Measurements from ENCODE around the gene DNAH1. TPM values are rescaled to one million over a fixed set of nuclear protein-coding genes. Genes with fewer than 3 reads are reported as not detected.

The DNAH1 gene
- total RNA-seq, 1 experiment from 2014 or later, result 5.5 TPM

- Histone ChIP-seq H3K27ac (ENCODE audit: low read depth, low read length) (no peak overlapping the region), H3K4me3 (replicated peaks in 1 of 2; ENCODE audit: low read depth in 1 of 2, low read length in 2 of 2) (no peak overlapping the region), H3K9me3 (ENCODE audit: control insufficient read depth in 1 of 2, insufficient read depth in 1 of 2, low read depth in 1 of 2, low read length in 2 of 2) (no peaks in the 10 kb centered on the region), H3K4me1 (ENCODE audit: control insufficient read depth in 1 of 2, insufficient read depth in 2 of 2, low read length in 2 of 2) (no peaks in the 10 kb centered on the region), H3K79me2 (ENCODE audit: insufficient read depth, low read length) (no peaks in the 10 kb centered on the region), H3K9ac (ENCODE audit: low read length) (no peak overlapping the region), H3K9me2 (ENCODE audit: insufficient read depth) (no peaks in the 10 kb centered on the region), H3K27me3 (ENCODE audit: insufficient read depth, low read length) (no peaks in the 10 kb centered on the region), H3K36me3 (ENCODE audit: control insufficient read depth in 1 of 2, insufficient read depth in 2 of 2, low read length in 2 of 2) (no peaks in the 10 kb centered on the region), H3K4me2 (ENCODE audit: low read length) (no peak overlapping the region), H4K20me1 (ENCODE audit: insufficient read depth) (no peaks in the 10 kb centered on the region), H2AFZ (ENCODE audit: low read depth, low read length, poor library complexity, severe bottlenecking) (no peak overlapping the region)
- ChIA-PET CTCF (no interaction called here), RAD21 (ENCODE audit: low non-redundant PET in 1 of 2, low total read pairs in 2 of 2, uncharacterized antibody in 2 of 2, unreplicated experiment in 2 of 2) (no interaction called here), POLR2A (no interaction called here)
- DNase-seq (ENCODE audit: low read depth, low spot score) (no peak), ATAC-seq (no peak)
- TF ChIP-seq CBX3 (IDR thresholded peaks at IDR 0.05; ENCODE audit: low read depth) (no peak), CEBPB (IDR thresholded peaks at IDR 0.05; ENCODE audit: low read depth) (no peak), EZH2 (IDR thresholded peaks at IDR 0.05) (no peak), SIN3A (IDR thresholded peaks at IDR 0.05; ENCODE audit: low read depth) (no peak), YY1 (IDR thresholded peaks at IDR 0.05; ENCODE audit: extremely low read depth, insufficient replicate concordance, low read depth, low read length) (no peak), FOSL1 (IDR thresholded peaks at IDR 0.05; ENCODE audit: low read depth) (no peak), SP1 (IDR thresholded peaks at IDR 0.05; ENCODE audit: low read depth) (no peak), RAD21 (IDR thresholded peaks at IDR 0.05; ENCODE audit: low read depth) (no peak), ZFX (IDR thresholded peaks at IDR 0.05) (no peak), MAX (IDR thresholded peaks at IDR 0.05) (no peak), TCF7L2 (IDR thresholded peaks at IDR 0.05; ENCODE audit: borderline replicate concordance, extremely low read depth, insufficient read depth, insufficient read length) (no peak), JUND (IDR thresholded peaks at IDR 0.05) (no peak), EGR1 (IDR thresholded peaks at IDR 0.05; ENCODE audit: low read depth) (no peak), ELF1 (IDR thresholded peaks at IDR 0.05; ENCODE audit: borderline replicate concordance, low read depth) (no peak), SRF (IDR thresholded peaks at IDR 0.05; ENCODE audit: low read depth) (no peak), REST (IDR thresholded peaks at IDR 0.05; ENCODE audit: low read depth) (no peak)
- TF ChIP-seq, protein P1, sequence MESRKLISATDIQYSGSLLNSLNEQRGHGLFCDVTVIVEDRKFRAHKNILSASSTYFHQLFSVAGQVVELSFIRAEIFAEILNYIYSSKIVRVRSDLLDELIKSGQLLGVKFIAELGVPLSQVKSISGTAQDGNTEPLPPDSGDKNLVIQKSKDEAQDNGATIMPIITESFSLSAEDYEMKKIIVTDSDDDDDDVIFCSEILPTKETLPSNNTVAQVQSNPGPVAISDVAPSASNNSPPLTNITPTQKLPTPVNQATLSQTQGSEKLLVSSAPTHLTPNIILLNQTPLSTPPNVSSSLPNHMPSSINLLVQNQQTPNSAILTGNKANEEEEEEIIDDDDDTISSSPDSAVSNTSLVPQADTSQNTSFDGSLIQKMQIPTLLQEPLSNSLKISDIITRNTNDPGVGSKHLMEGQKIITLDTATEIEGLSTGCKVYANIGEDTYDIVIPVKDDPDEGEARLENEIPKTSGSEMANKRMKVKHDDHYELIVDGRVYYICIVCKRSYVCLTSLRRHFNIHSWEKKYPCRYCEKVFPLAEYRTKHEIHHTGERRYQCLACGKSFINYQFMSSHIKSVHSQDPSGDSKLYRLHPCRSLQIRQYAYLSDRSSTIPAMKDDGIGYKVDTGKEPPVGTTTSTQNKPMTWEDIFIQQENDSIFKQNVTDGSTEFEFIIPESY (IDR thresholded peaks at IDR 0.05; ENCODE audit: extremely low read depth, insufficient replicate concordance, low read length), result no peak
- TF ChIP-seq, protein P2, sequence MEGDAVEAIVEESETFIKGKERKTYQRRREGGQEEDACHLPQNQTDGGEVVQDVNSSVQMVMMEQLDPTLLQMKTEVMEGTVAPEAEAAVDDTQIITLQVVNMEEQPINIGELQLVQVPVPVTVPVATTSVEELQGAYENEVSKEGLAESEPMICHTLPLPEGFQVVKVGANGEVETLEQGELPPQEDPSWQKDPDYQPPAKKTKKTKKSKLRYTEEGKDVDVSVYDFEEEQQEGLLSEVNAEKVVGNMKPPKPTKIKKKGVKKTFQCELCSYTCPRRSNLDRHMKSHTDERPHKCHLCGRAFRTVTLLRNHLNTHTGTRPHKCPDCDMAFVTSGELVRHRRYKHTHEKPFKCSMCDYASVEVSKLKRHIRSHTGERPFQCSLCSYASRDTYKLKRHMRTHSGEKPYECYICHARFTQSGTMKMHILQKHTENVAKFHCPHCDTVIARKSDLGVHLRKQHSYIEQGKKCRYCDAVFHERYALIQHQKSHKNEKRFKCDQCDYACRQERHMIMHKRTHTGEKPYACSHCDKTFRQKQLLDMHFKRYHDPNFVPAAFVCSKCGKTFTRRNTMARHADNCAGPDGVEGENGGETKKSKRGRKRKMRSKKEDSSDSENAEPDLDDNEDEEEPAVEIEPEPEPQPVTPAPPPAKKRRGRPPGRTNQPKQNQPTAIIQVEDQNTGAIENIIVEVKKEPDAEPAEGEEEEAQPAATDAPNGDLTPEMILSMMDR (IDR thresholded peaks at IDR 0.05 in 2 of 3, conservative IDR thresholded peaks at IDR 0.05 in 1 of 3; ENCODE audit: borderline replicate concordance in 1 of 3, insufficient read depth in 1 of 3, low read depth in 2 of 3, low read length in 2 of 3), result no peak
- TF ChIP-seq, protein P3, sequence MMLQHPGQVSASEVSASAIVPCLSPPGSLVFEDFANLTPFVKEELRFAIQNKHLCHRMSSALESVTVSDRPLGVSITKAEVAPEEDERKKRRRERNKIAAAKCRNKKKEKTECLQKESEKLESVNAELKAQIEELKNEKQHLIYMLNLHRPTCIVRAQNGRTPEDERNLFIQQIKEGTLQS (IDR thresholded peaks at IDR 0.05), result no peak
- intact Hi-C loops (cut with micrococcal nuclease), result no loop called here
- no TSS peak for BruUV-seq (replicated peaks)
These were observed 15.0 kb downstream of the DNAH1 start for GRCh38 chr3:52331091-52331490.
